HG02981 (cell line): ENCODE measurements around the gene TSPAN32.

Experiments used
- ATAC-seq: cut with Tn5 transposase; IDR thresholded peaks from one replicate; pipeline ENCODE4 v1.9.1; 2021; ENCODE audit warnings: mild to moderate bottlenecking, moderate library complexity; ENCODE audit not compliant: unreplicated experiment

The TSPAN32 gene

DNA sequence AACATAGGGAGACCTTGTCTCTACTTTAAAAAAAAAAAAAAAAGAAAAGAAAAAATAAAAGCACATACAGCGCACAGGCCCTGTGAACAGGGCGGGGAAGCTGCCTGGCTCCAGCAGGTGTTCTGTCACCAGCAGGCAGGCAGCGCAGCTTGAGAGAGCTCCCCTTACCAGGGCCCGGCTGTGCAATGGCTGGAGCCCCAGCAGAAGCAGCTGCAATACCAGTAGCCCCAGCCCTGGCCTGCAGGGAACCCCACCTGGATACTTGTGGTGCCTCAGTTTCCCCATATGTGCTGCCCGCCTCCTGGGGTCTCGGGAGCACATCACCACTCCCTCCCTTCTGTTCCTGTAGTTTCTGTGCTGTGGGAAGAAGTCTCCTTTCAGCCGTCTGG is 12.3 kb downstream of the TSPAN32 start:
- no peak for ATAC-seq

DNA sequence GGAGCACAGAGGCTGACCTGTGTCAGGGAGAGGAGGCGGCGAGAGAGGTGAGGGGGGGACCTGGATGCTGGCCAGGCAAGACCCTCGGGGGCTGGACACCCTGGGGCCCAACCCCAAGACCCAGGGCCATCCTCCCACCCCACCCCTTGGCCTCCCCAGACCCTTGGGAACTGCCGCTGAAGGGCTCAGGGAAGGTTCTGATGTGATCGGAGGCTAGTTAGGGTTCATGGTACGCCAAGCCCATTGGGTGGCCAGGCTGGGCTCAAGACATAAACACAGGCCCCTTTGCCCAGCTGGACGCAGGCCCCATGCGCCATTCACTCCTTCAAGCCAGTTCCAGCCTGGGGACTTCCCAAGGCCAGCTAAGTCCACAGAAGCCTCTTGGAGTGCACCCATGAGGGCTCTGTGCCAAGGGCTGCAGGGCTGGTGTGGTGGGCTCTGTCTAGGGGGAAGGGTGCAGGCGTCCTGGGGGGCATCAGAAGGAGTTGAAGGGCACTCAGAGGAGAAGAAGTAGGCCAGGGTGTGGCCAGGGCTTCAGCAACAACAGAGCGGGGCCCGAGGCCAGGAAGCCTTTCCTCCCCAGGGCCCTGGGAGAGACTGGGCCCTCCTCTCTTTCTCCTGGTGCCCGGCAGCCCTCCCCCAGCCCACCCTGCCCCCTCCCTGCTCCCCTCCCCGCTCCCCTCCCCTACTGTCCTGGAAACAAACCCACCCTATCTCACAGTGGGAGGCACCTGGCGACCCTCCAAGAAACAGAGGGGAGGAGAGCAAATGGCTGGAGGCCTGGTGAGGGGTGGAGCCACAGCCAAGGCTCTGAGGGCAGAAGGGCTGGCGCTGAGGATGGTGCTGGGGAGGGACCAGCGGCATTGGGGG is 12.9 kb downstream of the TSPAN32 start:
- no peak for ATAC-seq

DNA sequence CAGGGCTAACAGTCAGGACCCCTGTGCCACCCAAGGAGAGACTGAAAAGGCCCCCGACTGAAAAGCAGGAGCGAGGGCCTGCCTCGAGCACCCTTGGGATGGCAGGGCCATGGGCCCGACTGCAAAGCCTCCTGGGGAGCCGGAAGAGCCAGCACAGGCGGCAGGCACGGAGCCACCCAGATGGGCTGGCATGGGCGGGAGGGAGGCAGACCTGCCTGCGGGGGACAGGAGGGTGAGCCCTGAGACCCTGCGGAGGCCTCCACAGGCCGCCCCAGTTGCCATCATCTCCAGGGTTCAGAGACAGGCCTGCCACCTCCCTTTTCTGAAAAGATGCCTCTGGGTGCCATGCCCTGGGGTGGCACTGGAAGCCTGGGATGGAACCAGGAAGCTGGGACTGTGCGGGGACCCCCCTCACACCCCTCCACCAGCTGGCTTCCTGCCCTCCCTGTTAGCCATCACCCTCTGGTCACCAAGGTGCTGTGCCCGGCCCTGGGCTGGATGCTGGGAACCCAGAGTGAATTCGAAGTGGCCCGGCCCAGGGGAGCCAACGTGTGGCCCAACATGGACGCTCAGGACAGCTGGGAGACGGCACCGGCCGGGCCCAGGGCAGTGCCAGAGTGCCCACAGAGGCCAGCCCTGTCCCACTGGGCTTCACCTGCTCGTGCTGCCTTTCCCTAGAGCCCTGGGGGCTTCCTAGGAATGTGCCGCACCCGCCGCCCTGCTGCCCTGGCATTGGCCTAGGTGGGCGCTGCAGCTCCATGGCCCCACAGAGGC is 13.8 kb downstream of the TSPAN32 start:
- no peak for ATAC-seq

DNA sequence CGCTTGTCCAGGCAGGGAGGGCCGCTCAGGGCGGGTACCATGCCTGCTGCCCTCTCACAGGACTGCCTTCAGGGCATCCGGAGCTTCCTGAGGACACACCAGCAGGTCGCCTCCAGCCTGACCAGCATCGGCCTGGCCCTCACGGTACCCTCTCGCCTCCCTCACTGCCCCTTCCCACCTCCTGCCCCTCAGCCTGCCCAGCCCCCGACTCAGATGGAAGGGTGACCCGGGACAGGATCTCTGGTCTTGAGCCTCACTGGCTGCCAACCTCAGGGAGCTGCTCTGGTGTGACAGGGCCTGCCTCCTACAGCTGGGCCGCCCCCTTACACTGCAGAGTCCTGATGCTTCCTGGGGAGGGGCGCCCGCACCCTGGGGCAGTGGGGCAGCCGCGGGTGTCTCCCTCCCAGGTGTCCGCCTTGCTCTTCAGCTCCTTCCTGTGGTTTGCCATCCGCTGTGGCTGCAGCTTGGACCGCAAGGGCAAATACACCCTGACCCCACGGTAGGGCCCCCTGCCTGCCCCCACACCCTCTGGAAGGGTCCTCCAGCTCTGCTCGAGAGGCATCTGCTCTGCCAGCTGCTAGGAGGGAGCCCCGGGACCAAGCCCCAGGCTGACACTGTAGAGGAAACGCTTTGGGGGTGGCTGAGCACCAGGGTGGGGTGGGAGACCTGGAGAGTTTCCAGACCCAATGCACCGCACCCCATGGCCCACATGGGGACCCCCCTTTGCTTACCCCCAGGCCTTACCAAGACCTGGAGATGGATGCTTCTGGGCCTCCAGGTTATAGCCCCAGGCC is 14.6 kb downstream of the TSPAN32 start:
- no peak for ATAC-seq

DNA sequence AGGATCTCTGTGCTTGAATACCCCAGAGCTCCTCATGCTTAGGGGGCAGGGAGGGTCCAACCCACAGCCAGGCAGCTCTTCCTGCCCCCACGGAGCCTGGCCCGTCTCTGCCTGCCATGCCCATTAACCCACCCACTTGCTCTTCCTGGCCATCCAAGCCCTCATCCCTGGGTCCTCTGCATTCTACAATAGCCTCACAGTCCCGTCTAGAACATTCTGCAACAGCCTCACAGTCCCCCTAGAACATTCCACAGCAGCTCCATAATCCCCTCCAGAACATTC is 15.1 kb downstream of the TSPAN32 start:
- no peak for ATAC-seq

DNA sequence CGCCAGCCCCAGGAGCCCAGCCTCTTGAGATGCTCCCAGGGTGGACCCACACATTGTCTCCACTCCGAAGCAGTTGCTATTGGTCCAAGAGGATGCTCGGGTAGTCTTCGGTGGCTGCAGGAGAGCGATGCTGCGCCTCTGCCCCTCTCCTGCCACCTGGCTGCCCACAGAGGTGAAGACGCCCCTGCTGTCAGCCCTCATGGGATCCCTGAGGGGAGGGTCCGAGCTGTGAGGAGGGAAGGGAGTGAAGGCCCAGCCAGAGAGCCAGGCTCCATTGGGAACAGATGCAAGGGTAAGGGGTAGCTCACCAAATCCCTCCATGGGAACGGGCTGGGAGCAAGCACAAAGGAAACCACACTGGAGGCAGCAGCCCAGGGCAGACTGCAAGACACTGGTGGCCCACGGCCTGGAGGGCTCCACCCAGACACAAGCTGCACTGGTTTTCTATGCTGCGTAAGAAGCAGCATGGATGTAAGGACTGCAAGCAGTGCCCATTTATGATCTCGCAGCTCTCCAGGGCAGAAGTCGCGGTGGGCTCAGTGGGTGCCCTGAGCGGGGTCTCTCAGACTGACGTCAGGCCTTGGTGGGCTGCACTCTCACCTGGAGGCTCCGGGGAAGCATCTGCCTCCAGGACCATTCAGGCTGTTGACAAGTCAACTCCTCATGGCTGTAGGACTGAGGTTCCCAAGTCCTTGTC is 15.7 kb downstream of the TSPAN32 start:
- ATAC-seq, result no peak

DNA sequence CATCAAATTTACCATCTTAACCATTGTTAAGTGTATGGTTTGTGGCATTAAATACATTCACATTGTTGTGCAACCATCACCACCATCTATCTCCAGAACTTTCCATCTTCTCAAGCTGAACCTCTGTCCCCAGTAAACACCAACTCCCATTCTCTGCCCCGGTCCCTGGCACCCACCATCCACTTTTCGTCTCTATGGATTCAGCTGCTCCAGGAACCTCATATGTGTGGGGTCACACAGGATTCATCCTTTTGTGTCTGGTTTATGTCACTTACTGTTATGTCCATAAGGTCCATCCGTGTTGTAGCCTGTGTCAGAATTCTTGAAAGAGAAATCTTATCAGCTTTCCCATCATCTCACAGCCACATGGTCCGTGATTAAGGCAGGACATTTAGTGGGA is 16.3 kb downstream of the TSPAN32 start:
- ATAC-seq, result no peak

DNA sequence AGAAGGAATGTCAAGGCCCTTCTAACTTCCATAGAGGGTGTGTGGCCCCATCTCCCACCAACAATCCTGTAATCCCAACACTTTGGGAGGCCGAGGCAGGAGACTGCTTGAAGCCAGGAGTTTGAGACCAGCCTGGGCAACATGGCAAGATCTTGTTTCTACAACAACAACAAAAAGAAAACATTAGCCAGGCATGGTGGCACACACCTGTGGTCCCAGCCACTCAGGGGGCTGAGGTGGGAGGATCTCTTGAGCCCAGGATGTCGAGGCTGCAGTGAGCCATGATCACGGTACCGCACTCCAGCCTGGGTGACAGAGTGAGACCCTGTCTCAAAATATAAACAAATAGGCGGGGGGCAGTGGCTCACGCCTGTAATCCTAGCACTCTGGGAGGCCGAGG is 16.9 kb downstream of the TSPAN32 start:
- ATAC-seq, result no peak

DNA sequence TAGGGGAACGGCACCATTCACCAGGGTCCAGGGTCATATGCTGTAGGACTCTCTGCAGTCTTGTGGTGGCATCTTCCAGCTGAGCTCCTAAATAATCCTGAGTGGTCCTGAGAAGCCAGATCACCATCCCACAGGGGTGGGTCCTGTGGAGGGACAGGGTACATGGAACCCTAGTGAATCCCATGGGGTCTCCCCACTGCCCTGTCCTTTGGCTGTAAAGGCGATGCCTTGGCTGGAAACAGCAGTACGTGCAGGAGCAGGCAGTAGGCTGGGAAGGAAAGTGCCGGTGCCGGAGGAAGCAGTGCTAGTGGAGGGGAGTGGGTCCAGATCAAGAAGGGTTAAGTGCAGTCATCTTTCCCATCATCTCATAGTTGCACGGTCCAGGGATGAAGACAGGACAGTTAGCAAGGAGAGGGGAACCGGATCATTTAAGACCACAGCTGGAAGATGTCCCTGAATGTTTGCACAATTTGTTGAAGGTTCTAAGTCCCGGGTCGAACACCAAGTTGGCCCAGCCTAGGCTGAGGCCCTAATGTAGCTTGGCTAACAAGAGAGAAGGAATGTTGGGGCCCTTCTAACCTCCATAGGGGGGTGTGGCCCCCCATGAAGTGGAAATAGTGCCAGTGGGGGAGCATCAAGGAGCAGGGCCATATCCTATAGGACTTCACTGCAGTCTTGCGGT is 18.1 kb downstream of the TSPAN32 start:
- ATAC-seq, result no peak

DNA sequence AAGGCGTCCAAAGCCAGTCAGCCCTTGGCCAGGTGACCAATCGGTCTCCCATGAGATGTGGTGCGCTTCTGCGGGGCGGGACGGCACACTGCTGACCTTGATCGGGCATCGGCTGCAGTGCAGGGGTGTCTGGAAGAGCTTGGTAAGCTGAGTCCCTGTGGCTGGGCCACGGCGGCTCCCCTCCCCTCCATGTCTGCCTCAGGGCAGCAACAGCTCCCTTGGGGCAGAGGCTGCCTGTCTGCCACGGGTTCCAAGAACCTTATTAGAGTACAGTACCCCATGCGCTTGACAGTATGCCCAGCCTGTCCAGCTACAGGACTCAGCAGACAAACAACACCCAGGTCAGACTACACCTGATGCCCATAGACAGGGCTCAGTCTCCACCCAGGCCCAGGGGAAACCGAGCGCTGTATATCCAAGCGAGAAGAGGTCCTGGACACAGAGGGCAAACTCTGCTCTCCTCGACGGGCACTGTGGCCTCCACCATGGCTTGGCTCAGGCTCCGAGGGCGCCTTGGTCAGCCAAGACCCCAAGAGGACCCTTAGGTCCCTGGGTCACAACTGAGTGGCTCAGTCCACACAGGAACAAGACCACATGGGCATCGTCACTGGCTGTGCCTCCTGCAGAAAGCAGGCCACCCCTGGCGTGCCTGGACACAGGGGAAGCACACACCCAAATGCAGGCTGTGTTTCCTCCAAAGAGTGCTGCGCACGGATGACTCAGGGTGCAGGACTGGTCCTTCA is 18.9 kb downstream of the TSPAN32 start:
- ATAC-seq, result no peak

DNA sequence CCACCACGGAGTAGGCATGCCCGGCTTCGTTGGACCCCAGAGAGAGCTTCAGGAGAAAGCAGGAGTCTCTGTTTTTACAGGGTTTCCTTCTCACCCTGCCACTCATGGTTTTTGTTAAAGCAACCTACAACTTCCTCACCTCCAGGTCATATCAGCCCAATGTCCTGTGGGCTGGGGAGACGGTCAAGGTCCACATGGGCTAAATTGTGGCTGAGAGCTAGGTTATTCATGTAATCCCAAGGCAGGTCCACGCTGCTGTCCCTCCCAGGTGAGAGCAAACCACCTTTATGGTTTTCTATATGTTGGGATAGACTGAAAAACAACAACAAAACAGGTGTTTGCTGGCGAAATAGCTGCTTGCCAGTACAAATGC is 19.5 kb downstream of the TSPAN32 start:
- no peak for ATAC-seq

DNA sequence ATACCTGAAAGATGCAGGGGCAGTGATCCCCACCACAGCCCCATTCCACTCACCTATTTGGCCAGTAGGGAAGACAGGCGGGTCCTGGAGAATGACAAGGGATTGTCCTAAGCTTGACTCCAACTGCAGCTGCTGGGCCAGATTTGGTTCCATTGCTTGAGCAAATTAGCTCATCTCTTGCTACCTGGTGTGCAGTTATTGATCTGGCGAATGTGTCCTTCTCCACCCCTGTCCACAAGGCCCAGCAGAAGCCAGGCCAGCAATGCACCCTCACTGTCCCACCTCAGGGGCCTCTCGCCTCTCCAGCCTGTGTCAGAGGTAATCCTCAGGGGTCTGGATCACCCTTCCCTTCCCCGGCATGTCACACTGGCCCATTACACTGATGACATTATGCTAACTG is 23.3 kb downstream of the TSPAN32 start:
- ATAC-seq, result no peak

DNA sequence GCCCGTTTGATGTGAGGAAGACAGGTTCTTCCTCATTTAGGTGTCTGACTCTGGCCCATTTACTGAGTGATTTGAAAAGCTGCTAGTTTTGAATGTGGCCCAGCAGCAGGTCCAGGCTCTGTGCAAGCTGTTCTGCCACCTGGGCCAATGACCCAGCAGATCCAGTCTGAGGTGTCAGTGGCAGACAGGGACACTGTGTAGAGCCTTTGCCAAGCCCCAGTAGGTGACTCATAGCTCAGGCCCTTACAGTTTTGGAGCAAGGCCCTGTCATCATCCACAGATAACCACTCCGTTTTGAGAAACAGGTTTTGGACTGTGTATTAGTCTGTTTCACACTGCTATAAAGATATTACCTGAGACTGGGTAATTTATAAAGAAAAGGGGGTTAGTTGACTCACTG is 23.9 kb downstream of the TSPAN32 start:
- ATAC-seq, result no peak

DNA sequence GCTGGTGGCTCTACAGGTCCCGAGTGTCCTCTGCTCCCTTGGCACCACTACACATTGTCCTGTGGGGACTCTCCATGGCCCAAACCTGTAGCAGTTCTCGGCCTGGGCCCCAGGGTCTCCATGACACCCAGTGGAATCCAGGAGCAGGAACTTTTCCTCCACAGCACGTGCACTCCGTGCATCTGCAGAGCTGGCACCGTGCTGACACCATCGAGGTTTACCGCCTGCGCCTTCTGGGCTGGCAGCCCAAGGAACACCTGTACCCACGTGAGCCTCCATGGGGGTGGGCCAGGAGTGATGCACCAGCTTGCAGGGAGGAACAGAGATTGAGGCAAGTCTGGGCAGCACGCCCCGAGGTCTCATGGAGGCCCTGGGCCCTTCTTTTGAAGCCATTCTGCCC is 25.2 kb downstream of the TSPAN32 start:
- ATAC-seq, result no peak

DNA sequence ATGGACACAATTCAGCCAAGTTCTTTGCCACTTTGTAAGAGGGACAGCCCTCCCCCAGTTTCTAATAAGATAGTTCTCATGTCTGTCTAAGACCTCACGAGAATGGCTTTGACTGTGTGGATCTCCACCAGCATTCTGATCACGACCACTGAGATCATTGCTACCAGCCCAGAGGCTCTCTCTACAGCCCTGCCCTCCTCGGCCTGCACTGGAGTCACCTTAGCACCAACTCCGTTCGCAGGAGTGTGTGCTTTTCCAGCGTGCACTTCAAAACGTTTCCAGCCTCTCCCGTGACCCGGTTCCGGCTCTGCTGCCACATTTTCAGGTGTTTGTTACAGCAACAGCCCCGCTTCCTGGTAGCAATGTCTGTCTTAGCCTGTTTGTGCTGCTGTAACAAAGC is 26.2 kb downstream of the TSPAN32 start:
- no peak for ATAC-seq

DNA sequence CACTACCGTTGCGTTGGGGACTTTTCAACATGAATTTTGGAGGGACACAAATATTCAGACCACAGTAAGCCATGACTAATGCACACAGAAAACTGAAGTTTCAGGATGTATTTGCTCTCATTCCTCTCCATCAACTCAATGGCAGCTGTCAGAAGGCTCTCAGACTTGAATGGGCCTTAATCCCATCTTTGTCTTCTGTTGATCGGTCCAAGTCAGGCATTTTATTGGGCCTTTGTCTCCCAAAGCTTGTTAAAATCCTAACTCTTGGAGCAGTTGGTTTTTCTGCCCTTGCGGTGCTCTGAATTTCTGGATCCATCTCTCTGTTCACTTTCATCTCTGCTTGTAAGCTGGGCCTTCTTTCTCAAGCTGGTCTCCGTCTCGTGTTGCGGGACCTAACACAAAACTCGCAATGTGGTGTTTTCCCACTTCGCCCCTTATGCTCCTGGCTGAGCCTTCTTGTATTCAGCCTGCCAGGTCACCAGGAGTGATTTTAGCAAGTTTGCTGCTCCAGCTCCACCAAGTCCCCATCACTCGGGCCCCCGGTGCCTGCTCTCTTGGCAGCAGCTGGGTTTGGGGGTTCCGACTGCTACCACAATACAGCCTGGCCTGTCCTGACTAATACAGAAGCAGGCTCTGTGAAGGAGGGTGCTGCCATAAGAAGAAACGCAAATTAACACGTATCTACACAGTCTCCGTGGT is 27.0 kb downstream of the TSPAN32 start:
- ATAC-seq, result no peak

DNA sequence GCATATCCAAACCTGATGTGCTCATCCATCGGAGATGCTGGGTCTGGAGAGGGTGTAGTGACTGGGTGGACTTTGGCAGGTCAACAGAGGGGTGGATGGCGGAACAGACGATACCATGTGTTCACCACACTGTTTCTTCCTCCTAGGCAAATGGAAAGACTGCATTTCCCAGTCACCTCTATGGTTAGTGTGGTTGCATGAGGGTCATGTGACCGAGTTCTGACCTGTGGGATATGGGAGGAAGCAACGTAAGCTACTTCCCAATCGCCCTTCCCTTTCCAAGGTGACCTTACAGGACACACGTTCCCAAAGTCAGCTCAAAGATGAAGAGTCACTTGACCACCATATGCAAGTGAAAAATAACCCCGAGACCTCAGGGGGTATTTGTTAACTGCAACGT is 27.7 kb downstream of the TSPAN32 start:
- ATAC-seq, result no peak

DNA sequence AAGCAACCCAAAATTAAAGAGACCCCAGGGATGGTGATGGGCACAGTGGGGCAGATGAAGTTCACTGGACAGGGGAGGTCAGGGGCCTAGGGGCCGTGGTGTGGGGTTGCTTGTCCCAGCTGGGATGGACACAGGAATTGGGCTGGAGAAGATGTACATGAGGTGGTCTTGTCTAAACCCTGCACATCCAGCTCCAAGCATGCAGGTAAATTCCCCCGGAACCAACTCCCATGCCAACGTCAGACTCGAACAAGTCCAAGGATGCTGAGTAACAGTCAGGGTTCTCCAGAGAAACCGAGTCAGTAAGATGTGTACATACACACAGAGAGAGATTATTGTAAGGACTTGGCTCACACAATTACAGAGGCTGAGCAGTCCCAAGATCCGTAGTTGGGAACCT is 28.9 kb downstream of the TSPAN32 start:
- no peak for ATAC-seq

DNA sequence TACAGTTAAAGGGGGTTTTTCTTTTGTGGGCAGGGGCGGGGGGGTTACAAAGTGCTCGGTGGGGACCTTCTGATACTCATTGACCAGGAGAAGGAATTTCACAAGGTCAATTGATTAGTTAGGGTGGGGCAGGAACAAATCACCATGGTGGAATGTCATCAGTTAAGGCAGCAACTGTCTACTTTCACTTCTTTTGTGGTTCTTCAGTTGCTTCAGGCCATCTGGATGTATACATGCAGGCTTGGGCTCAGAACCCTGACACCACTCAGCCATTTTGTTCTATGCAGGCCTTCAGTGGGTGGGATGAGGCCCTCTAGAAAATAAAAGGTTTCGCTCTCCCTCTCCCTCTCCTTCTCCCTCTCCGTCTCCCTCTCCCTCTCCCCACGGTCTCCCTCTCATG is 29.6 kb downstream of the TSPAN32 start:
- no peak for ATAC-seq
